Neural cell (in vitro differentiated cells): ENCODE data around the gene MRE11. TPM values are rescaled to one million over a fixed set of nuclear protein-coding genes. Genes with fewer than 3 reads are reported as not detected.

Experiments used
- H2AFZ ChIP-seq: fragments of 200-600, 300-800 bp; sonication (generic), shearing (Covaris generic); 2 replicates; pipeline ENCODE4 v1.6.0; 2014; ENCODE audit warnings: low read depth, mild to moderate bottlenecking, antibody characterized with exemption, low read length, moderate library complexity
- H3F3A ChIP-seq: fragments of 200-600 bp; shearing (Covaris generic); 2 replicates; pipeline ENCODE4 v1.6.1; 2016; ENCODE audit warnings: mild to moderate bottlenecking, moderate library complexity, mixed read lengths, antibody characterized with exemption, low read length; ENCODE audit not compliant: insufficient read depth, poor library complexity, severe bottlenecking
- H3K27ac ChIP-seq: fragments of 200-600, 300-800 bp; sonication (generic), shearing (Covaris generic); 2 replicates; pipeline ENCODE4 v1.5.1; 2014; ENCODE audit warnings: mild to moderate bottlenecking, low read length, moderate library complexity
- H3K27me3 ChIP-seq: fragments of 300-800, 200-600 bp; sonication (generic), shearing (Covaris generic); 2 replicates; pipeline ENCODE4 v1.6.0; 2014; ENCODE audit warnings: mild to moderate bottlenecking, low read depth, low read length, moderate library complexity; ENCODE audit not compliant: insufficient read depth
- H3K36me3 ChIP-seq: fragments of 300-800, 200-600 bp; sonication (generic), shearing (Covaris generic); 2 replicates; pipeline ENCODE4 v1.5.1; 2014; ENCODE audit warnings: mild to moderate bottlenecking, antibody characterized with exemption, low read length, moderate library complexity; ENCODE audit not compliant: insufficient read depth
- H3K4me2 ChIP-seq: fragments of 300-800, 200-600 bp; sonication (generic), shearing (Covaris generic); 2 replicates; pipeline ENCODE4 v1.6.0; 2014; ENCODE audit warnings: mild to moderate bottlenecking, low read length
- H3K4me3 ChIP-seq: fragments of 300-800, 200-600 bp; sonication (generic), shearing (Covaris generic); 2 replicates; pipeline ENCODE4 v1.5.1; 2014; ENCODE audit warnings: mild to moderate bottlenecking, low read length, moderate library complexity
- H3K79me2 ChIP-seq: fragments of 200-600 bp; shearing (Covaris generic); replicated peaks from 2 replicates; pipeline ENCODE4 v1.6.0; 2014; ENCODE audit warnings: mild to moderate bottlenecking, low read length, moderate library complexity; ENCODE audit not compliant: insufficient read depth
- H3K9ac ChIP-seq: fragments of 300-800, 200-600 bp; sonication (generic), shearing (Covaris generic); 2 replicates; pipeline ENCODE4 v1.6.1; 2016; ENCODE audit warnings: mild to moderate bottlenecking, low read length, mixed read lengths
- H3K9me2 ChIP-seq: fragments of 200-600 bp; shearing (Covaris generic); 2 replicates; pipeline ENCODE4 v1.6.1; 2016; ENCODE audit warnings: mild to moderate bottlenecking, low read length, mixed read lengths; ENCODE audit not compliant: insufficient read depth
- H3K9me3 ChIP-seq: fragments of 200-600, 300-800 bp; sonication (generic), shearing (Covaris generic); 2 replicates; pipeline ENCODE4 v1.6.1; 2016; ENCODE audit warnings: mild to moderate bottlenecking, mixed run types, low read length, moderate library complexity, mixed read lengths
- H4K20me1 ChIP-seq: fragments of 200-600 bp; shearing (Covaris generic); 2 replicates; pipeline ENCODE4 v1.6.1; 2016; ENCODE audit warnings: mild to moderate bottlenecking, mixed run types; ENCODE audit not compliant: insufficient read depth
- CTCF ChIP-seq: fragments of 450-650 bp; IDR thresholded peaks from 2 replicates; pipeline ENCODE4 v1.5.1; 2014; ENCODE audit warnings: antibody characterized with exemption, mild to moderate bottlenecking, moderate library complexity; ENCODE audit not compliant: poor library complexity, severe bottlenecking
- EP300 ChIP-seq: fragments of 450-650 bp; conservative IDR thresholded peaks from 2 replicates; pipeline ENCODE4 v1.6.1; 2014; ENCODE audit warnings: antibody characterized with exemption, mild to moderate bottlenecking, moderate library complexity; ENCODE audit not compliant: poor library complexity, severe bottlenecking
- EZH2 ChIP-seq: fragments of 200-600, 300-800 bp; shearing (Covaris generic), sonication (generic); IDR thresholded peaks from 2 replicates; pipeline ENCODE4 v1.6.1; 2014; ENCODE audit warnings: antibody characterized with exemption, low read length, borderline replicate concordance, mild to moderate bottlenecking; ENCODE audit not compliant: insufficient read depth, poor library complexity, severe bottlenecking
- MXI1 ChIP-seq: fragments of 450-650 bp; conservative IDR thresholded peaks from 2 replicates; pipeline ENCODE4 v1.6.1; 2014; ENCODE audit warnings: antibody characterized with exemption, mild to moderate bottlenecking; ENCODE audit not compliant: poor library complexity, severe bottlenecking
- POLR2AphosphoS5 ChIP-seq: IDR thresholded peaks from 2 replicates; pipeline ENCODE4 v1.6.1; 2012
- RAD21 ChIP-seq: fragments of 450-650 bp; conservative IDR thresholded peaks from 2 replicates; pipeline ENCODE4 v1.6.1; 2014; ENCODE audit warnings: antibody characterized with exemption, mild to moderate bottlenecking, moderate library complexity
- REST ChIP-seq: IDR thresholded peaks from 2 replicates; pipeline ENCODE4 v1.6.1; 2012; ENCODE audit warnings: borderline replicate concordance
- SMC3 ChIP-seq: fragments of 450-650 bp; conservative IDR thresholded peaks from 2 replicates; pipeline ENCODE4 v1.6.1; 2014; ENCODE audit warnings: antibody characterized with exemption, mild to moderate bottlenecking, moderate library complexity; ENCODE audit not compliant: poor library complexity
- TAF1 ChIP-seq: IDR thresholded peaks from 2 replicates; pipeline ENCODE4 v1.6.1; 2012; ENCODE audit warnings: low read depth
- polyA plus RNA-seq: library from polyadenylated mRNA; depleted of rRNA; stranded (reverse); fragments of >200 nt; gene quantifications from 2 replicates; pipeline ENCODE4 v1.2.3, GENCODE V29; 2014

MRE11 gene
- polyA plus RNA-seq, 1 donor from 2014 or later, result 5.1 TPM

DNA sequence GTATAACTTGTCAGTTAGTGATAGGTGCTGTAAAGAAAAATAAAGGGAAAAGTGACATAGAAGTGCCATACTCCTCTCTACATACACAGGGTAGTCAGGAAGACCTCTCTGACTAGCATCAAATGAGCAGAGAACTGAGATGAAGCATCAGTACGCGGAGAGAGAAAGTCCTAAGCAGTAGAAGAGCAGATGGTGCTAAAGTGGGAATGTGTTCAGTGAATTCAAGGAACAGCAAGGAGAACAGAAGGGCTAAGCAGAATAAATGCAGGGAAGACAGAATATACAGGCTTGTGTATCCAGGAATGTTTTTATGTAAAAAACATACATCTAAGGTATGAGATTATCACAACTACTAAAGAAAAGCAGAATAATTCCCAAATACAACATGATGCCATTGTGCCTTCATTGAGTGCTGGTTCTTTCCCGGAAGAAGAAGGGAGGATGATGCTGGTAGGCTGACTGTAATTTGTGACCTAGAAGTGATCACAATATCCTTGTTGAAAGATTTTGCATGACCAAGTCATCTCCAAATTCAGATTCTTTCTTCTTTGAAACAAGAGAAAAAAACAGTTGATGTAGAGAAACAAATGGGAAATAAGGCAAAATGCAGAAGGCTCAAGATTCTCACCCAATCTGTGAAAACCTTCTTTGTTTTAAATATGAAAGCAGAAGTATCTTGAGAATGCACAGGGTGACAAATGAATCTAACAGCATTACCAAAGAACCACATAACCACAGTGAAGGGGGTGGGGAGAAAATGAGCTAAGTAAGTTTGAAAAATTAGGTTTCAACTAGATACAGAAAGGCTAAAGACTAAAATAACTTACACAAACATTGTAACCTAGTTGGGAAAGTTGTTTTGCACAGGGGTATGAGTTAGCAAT is 20.5 kb downstream of the MRE11 start:
- H3K27ac ChIP-seq, result no peak overlapping the region

More for the DNA sequence above, 20.5 kb downstream of the MRE11 start:
- Histone ChIP-seq H2AFZ (no peak overlapping the region), H3K79me2 (no peaks in the 10 kb centered on the region), H3K9me2 (no peaks in the 10 kb centered on the region), H3F3A (no peaks in the 10 kb centered on the region), H3K4me2 (no peak overlapping the region), H3K27me3 (no peaks in the 10 kb centered on the region), H3K4me3 (no peak overlapping the region), H4K20me1 (no peaks in the 10 kb centered on the region), H3K9ac (no peak overlapping the region), H3K9me3 (no peaks in the 10 kb centered on the region), H3K36me3 (peaks cover 3% of the 10 kb centered on the region)
- no peak for TF ChIP-seq MXI1
- TF ChIP-seq REST, result no peak
- no peak for TF ChIP-seq POLR2AphosphoS5
- no peak for TF ChIP-seq CTCF
- no peak for TF ChIP-seq RAD21
- TF ChIP-seq TAF1, result no peak
- no peak for TF ChIP-seq EP300
- no peak for TF ChIP-seq EZH2
- no peak for TF ChIP-seq SMC3
